ENCODE measurements around the gene OMP. TPM values are rescaled to one million over a fixed set of nuclear protein-coding genes. Genes with fewer than 3 reads are reported as not detected.
A peak's percentile ranks its signal among the peaks of the same experiment; 100 is the strongest.

Gene OMP
- total RNA-seq, 2 donors from 2014 or later, result not detected

DNA sequence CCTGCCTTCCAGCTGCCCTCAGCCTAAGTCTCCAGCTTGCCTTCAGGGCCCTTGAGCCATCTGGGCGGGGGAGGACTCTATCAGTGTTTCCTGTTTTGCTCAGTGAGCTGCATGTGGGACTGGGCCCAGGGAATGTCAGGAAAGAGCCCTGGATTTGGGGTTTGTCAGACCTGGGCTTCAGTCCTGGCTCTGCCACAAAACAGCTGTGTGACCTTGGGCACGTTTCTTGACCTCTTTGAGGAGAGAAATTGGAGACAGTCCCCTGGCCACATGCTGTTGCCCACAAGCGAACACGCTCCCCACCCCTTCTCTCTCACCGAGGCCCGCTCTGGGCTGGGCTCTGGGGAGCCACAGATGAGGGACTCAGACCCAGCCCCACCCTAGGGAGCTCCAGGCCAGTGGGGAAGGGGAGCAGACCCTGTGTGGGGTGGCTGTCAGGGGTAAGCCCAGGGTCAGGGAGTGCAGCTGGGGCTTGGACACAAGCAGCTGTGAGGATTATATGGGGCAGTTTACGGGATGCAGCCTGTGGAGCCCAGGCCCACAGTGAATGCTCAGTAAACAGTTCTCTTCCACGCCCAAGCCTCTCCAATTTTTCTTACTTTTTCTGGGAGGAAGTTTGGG, 37.7 kb downstream of the OMP start:
- Mint-ChIP-seq H3K36me3 (ENCODE audit: insufficient read depth in 2 of 2) (no peaks in the 10 kb centered on the region), H3K4me1 (ENCODE audit: low read depth) (peaks cover 25% of the 10 kb centered on the region), H3K27ac (no peak overlapping the region), H3K4me3 (no peak overlapping the region), H3K27me3 (ENCODE audit: low read depth) (peaks cover 23% of the 10 kb centered on the region), H3K9me3 (no peaks in the 10 kb centered on the region)
- no peak for DNase-seq
- ATAC-seq (replicated peaks in 1 of 2), result no peak

DNA sequence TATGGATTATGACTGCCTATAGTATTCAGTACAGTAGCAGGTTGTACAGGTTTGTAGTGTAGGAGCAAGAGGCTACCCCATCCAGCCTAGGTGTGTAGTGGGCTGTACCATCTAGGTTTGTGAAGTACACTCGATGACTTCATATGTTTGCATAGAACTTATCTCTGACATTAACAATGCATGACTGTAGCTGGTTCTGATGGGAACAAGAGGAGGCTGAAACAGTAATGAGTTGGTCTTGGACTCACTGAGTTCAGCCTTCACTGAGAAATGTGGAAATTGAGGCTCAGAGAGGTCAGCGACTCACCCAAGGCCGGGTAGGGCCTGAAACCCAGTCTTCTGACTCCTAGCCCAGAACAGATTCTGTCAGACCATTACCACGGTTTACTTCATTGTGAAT, 38.4 kb downstream of the OMP start:
- Mint-ChIP-seq H3K9me3 (no peaks in the 10 kb centered on the region), H3K27ac (no peak overlapping the region), H3K4me1 (ENCODE audit: low read depth) (peaks cover 18% of the 10 kb centered on the region), H3K4me3 (no peak overlapping the region), H3K36me3 (ENCODE audit: insufficient read depth in 2 of 2) (no peaks in the 10 kb centered on the region), H3K27me3 (ENCODE audit: low read depth) (peaks cover 23% of the 10 kb centered on the region)
- DNase-seq, result peak in 1 of 2 donors; percentile 25
- ATAC-seq (replicated peaks in 1 of 2), result peak; percentile 57 to 65

GRCh38 chr11:77141475-77141874, 38.8 kb downstream of the OMP start:
- no peaks in the 10 kb centered on the region for H3K9me3 Mint-ChIP-seq
- H3K4me3 Mint-ChIP-seq, result no peak overlapping the region
- H3K27me3 Mint-ChIP-seq (ENCODE audit: low read depth), result peaks cover 21% of the 10 kb centered on the region
- DNase-seq (no peak), ATAC-seq (replicated peaks in 1 of 2) (no peak)
- H3K36me3 Mint-ChIP-seq (ENCODE audit: insufficient read depth in 2 of 2), result no peaks in the 10 kb centered on the region
- H3K4me1 Mint-ChIP-seq (ENCODE audit: low read depth), result peaks cover 14% of the 10 kb centered on the region
- no peak overlapping the region for H3K27ac Mint-ChIP-seq

GRCh38 chr11:77142091-77142975, 39.7 kb downstream of the OMP start:
- peaks cover 13% of the 10 kb centered on the region for H3K4me1 Mint-ChIP-seq (ENCODE audit: low read depth)
- peak; percentile 39 to 47 for DNase-seq
- H3K27ac Mint-ChIP-seq, result no peak overlapping the region
- H3K4me3 Mint-ChIP-seq, result no peak overlapping the region
- peaks cover 12% of the 10 kb centered on the region for H3K27me3 Mint-ChIP-seq (ENCODE audit: low read depth)
- no peaks in the 10 kb centered on the region for H3K36me3 Mint-ChIP-seq (ENCODE audit: insufficient read depth in 2 of 2)
- ATAC-seq (replicated peaks in 1 of 2), result peak; percentile 79 to 85
- H3K9me3 Mint-ChIP-seq, result no peaks in the 10 kb centered on the region

- H3K27me3 Mint-ChIP-seq (ENCODE audit: low read depth), result peaks cover 9% of the 10 kb centered on the region
- H3K4me1 Mint-ChIP-seq (ENCODE audit: low read depth), result peaks cover 25% of the 10 kb centered on the region
- no peak overlapping the region for H3K4me3 Mint-ChIP-seq
- no peaks in the 10 kb centered on the region for H3K36me3 Mint-ChIP-seq (ENCODE audit: insufficient read depth in 2 of 2)
- DNase-seq, result no peak
- no peak overlapping the region for H3K27ac Mint-ChIP-seq
- no peaks in the 10 kb centered on the region for H3K9me3 Mint-ChIP-seq
- ATAC-seq (replicated peaks in 1 of 2), result no peak
Measured at GRCh38 chr11:77143405-77144020, 40.9 kb downstream of the OMP start.

DNA sequence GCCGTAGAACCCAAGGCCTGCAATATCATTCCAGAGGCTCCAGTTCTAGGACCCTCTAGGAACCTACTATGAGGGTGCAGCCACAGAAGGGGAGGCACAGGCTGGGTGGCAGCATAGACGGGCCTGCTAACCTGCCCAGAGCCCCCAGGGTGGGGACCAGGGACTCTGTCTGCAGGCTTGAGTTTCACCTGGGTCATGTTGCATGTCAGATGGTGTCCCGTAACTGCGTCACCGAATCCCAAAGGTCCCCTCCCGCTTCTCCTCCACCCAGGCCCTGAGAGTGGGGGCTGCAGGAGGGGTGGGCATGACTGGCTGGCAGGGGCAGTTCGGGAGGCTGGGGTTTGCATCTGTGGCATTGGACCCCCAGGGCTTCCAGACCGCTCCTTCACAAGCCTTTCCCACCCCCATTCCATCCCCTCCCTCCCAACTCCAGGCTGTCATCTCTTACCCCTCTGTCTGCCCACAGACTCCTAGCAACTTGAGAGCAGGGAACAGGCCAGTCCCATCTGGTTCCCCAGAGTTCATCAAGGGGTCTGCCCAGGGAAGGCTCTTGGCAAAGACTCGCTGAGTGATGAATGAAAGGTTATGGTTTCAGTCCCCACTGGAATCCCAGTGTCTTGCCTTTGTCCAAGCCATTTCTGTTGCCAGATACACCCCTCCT, 41.7 kb downstream of the OMP start:
- Mint-ChIP-seq H3K4me3 (no peak overlapping the region), H3K36me3 (ENCODE audit: insufficient read depth in 2 of 2) (no peaks in the 10 kb centered on the region), H3K9me3 (no peaks in the 10 kb centered on the region), H3K4me1 (ENCODE audit: low read depth) (peaks cover 25% of the 10 kb centered on the region), H3K27me3 (ENCODE audit: low read depth) (peaks cover 6% of the 10 kb centered on the region), H3K27ac (no peak overlapping the region)
- no peak for DNase-seq
- ATAC-seq (replicated peaks in 1 of 2), result no peak

GRCh38 chr11:77144857-77145428, 42.3 kb downstream of the OMP start:
- no peaks in the 10 kb centered on the region for H3K27me3 Mint-ChIP-seq (ENCODE audit: low read depth)
- no peak for DNase-seq
- H3K9me3 Mint-ChIP-seq, result no peaks in the 10 kb centered on the region
- peaks cover 25% of the 10 kb centered on the region for H3K4me1 Mint-ChIP-seq (ENCODE audit: low read depth)
- ATAC-seq (replicated peaks in 1 of 2), result no peak
- no peaks in the 10 kb centered on the region for H3K36me3 Mint-ChIP-seq (ENCODE audit: insufficient read depth in 2 of 2)
- H3K27ac Mint-ChIP-seq, result no peak overlapping the region
- H3K4me3 Mint-ChIP-seq, result no peak overlapping the region

GRCh38 chr11:77146261-77147035, 43.8 kb downstream of the OMP start:
- no peak for ATAC-seq (replicated peaks in 1 of 2)
- Mint-ChIP-seq H3K9me3 (no peaks in the 10 kb centered on the region), H3K27ac (peak overlapping the region; percentile 12), H3K4me3 (no peak overlapping the region), H3K27me3 (ENCODE audit: low read depth) (no peaks in the 10 kb centered on the region), H3K4me1 (ENCODE audit: low read depth) (peaks cover 28% of the 10 kb centered on the region), H3K36me3 (ENCODE audit: insufficient read depth in 2 of 2) (no peaks in the 10 kb centered on the region)
- DNase-seq, result no peak

DNA sequence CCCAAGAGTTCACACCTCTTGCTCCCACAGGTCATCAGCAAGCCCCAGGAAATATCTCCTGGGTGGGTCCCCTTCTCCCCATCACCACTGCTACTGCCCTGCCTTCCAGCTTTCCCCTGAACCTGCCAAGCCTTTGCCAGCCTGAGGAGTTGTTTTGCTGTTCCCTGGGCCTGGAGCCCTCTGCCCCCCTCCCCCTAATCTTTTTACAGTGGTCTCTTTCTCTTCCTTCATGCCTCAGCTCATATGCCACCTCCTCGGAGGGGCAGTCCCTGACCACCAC, 44.3 kb downstream of the OMP start:
- Mint-ChIP-seq H3K27ac (no peak overlapping the region), H3K27me3 (ENCODE audit: low read depth) (no peaks in the 10 kb centered on the region), H3K4me1 (ENCODE audit: low read depth) (peaks cover 29% of the 10 kb centered on the region), H3K9me3 (no peaks in the 10 kb centered on the region), H3K4me3 (no peak overlapping the region), H3K36me3 (ENCODE audit: insufficient read depth in 2 of 2) (no peaks in the 10 kb centered on the region)
- DNase-seq (no peak), ATAC-seq (replicated peaks in 1 of 2) (no peak)

DNA sequence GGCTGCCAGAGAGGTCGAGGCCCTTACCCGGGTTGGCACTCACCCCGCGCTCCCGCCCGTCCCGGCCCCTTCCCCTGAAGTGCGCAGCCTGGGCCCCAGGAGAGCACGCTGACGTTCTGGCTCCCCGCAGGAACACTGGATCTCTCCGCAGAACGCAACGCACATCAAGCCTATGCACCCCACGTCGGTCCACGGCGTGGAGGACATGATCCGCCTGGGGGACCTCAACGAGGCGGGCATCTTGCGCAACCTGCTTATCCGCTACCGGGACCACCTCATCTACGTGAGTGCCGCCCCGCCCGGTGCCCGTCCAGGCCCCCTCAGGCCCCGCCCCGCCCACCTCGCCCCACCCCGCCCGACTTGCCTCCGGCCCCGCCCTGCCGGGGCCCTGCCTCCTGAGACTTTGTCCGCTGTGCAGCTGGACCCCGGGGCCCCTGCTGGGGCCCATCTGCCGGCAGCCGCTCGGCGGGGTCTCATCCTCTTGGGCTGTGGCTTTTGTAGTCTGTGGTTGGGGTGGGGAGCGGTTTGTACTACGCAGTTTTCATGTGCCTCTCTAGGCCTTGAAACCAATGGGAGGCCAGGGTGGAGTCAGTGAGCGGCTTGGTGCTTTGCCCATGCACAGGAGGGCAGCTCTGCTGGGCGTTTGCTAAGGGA, 45.2 kb downstream of the OMP start:
- no peaks in the 10 kb centered on the region for H3K27me3 Mint-ChIP-seq (ENCODE audit: low read depth)

GRCh38 chr11:77148963-77149715, 46.5 kb downstream of the OMP start:
- Mint-ChIP-seq H3K9me3 (no peaks in the 10 kb centered on the region), H3K4me1 (ENCODE audit: low read depth) (peaks cover 37% of the 10 kb centered on the region), H3K36me3 (ENCODE audit: insufficient read depth in 2 of 2) (no peaks in the 10 kb centered on the region), H3K27me3 (ENCODE audit: low read depth) (no peaks in the 10 kb centered on the region), H3K27ac (no peak overlapping the region), H3K4me3 (no peak overlapping the region)
- ATAC-seq (replicated peaks in 1 of 2), result no peak
- DNase-seq, result no peak

More for the DNA sequence above, 45.2 kb downstream of the OMP start:
- peak overlapping the region; percentile 61 to 63 for H3K4me3 Mint-ChIP-seq
- peak overlapping the region; percentile 55 for H3K27ac Mint-ChIP-seq
- peaks cover 32% of the 10 kb centered on the region for H3K4me1 Mint-ChIP-seq (ENCODE audit: low read depth)
- H3K36me3 Mint-ChIP-seq (ENCODE audit: insufficient read depth in 2 of 2), result no peaks in the 10 kb centered on the region
- DNase-seq (peak; percentile 52 to 58), ATAC-seq (replicated peaks in 1 of 2) (peak; percentile 51 to 69)
- no peaks in the 10 kb centered on the region for H3K9me3 Mint-ChIP-seq

Data from activated T-cell treated with anti-CD3 and anti-CD28 coated beads, Interleukin-2, amount 50 U/mL, for 72 hours (primary cell).